Measurements from ENCODE around the gene ACADL. TPM values are rescaled to one million over a fixed set of nuclear protein-coding genes. Genes with fewer than 3 reads are reported as not detected.

Gene ACADL
- total and polyA plus RNA-seq, 2 donors (not counting 3 experiments of a cell fraction or from before 2014, with no cell fraction given), result not detected

DNA sequence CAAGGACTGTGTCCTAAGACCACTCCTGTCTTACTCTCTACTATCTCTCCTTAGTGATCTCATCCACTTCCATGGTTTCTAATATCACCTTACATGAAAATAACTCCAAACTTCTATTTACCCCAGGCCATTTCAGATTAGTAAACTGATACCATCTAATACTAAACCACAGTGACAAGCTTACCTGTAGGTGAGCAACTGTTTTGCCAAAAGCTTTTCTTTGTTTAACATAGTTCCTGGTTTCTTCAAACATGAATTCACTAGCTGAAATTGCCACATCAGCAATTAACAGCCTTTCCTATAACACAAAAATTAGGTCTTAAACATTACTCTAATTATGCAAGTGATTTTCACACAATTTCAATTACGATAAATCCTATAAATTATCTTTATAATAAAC lies 22.1 kb downstream of the ACADL start:
- Histone ChIP-seq H3K9me3 (replicated peaks; ENCODE audit: control insufficient read depth, insufficient read depth, low read length) (no peaks in the 10 kb centered on the region), H3K27ac (ENCODE audit: insufficient read depth, low read depth, low read length) (no peak overlapping the region), H3K36me3 (ENCODE audit: control insufficient read depth in 2 of 2, extremely low read depth in 1 of 2, insufficient read depth in 2 of 2, low read length in 2 of 2) (no peaks in the 10 kb centered on the region), H2AFZ (ENCODE audit: low read depth, low read length) (no peak overlapping the region), H3K4me2 (ENCODE audit: insufficient read depth, low read length) (no peak overlapping the region), H3K9me1 (replicated peaks; ENCODE audit: control insufficient read depth, extremely low read depth, insufficient read depth, low read length) (no peaks in the 10 kb centered on the region), H3K79me2 (ENCODE audit: control insufficient read depth, insufficient read depth, low read length) (no peaks in the 10 kb centered on the region), H3K9ac (replicated peaks; ENCODE audit: extremely low read depth, insufficient read depth, low read length) (no peak overlapping the region), H3K4me1 (ENCODE audit: control insufficient read depth, extremely low read depth, insufficient read depth, low read length) (peaks cover 7% of the 10 kb centered on the region), H4K20me1 (replicated peaks; ENCODE audit: control insufficient read depth, extremely low read depth, insufficient read depth, low read length) (no peaks in the 10 kb centered on the region), H3K27me3 (ENCODE audit: control insufficient read depth in 2 of 2, insufficient read depth in 2 of 2, low read length in 2 of 2) (peaks cover 0 to 14% of the 10 kb centered on the region in 2 experiments), H3K4me3 (replicated peaks in 1 of 3; ENCODE audit: insufficient read depth in 1 of 3, low read depth in 1 of 3, low read length in 3 of 3) (no peak overlapping the region)
- intact Hi-C loops (cut with micrococcal nuclease) (no loop called here), dilution Hi-C loops (cut with MboI; ENCODE audit: extremely low pct_ligation_motif_present, low sequenced_read_pairs) (no loop called here)
- ChIA-PET POLR2A (no interaction called here), CTCF (no interaction called here)
- TF ChIP-seq, protein P1, sequence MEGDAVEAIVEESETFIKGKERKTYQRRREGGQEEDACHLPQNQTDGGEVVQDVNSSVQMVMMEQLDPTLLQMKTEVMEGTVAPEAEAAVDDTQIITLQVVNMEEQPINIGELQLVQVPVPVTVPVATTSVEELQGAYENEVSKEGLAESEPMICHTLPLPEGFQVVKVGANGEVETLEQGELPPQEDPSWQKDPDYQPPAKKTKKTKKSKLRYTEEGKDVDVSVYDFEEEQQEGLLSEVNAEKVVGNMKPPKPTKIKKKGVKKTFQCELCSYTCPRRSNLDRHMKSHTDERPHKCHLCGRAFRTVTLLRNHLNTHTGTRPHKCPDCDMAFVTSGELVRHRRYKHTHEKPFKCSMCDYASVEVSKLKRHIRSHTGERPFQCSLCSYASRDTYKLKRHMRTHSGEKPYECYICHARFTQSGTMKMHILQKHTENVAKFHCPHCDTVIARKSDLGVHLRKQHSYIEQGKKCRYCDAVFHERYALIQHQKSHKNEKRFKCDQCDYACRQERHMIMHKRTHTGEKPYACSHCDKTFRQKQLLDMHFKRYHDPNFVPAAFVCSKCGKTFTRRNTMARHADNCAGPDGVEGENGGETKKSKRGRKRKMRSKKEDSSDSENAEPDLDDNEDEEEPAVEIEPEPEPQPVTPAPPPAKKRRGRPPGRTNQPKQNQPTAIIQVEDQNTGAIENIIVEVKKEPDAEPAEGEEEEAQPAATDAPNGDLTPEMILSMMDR (IDR thresholded peaks at IDR 0.05; ENCODE audit: extremely low read depth in 1 of 2, insufficient read depth in 1 of 2, low read depth in 1 of 2, low read length in 2 of 2), result no peak
- no peak for TF ChIP-seq FOS (IDR thresholded peaks at IDR 0.05; ENCODE audit: borderline replicate concordance, insufficient read depth, low read length)
- TF ChIP-seq POLR2AphosphoS5 (IDR thresholded peaks at IDR 0.05; ENCODE audit: insufficient read depth, low read depth, low read length), result no peak
- no peak for TF ChIP-seq EZH2 (IDR thresholded peaks at IDR 0.05; ENCODE audit: borderline replicate concordance, low read depth, low read length, severe bottlenecking)
- no peak for TF ChIP-seq POLR2A (IDR thresholded peaks at IDR 0.05; ENCODE audit: low read depth, low read length)
- no peak for TF ChIP-seq GATA2 (IDR thresholded peaks at IDR 0.05; ENCODE audit: insufficient read depth, insufficient read length, low read depth, low read length)
- no peak for TF ChIP-seq MYC (IDR thresholded peaks at IDR 0.05; ENCODE audit: low read depth, low read length)
- TF ChIP-seq JUN (IDR thresholded peaks at IDR 0.05; ENCODE audit: borderline replicate concordance, insufficient read depth, insufficient read length, low read depth), result no peak
- TF ChIP-seq, protein P2, sequence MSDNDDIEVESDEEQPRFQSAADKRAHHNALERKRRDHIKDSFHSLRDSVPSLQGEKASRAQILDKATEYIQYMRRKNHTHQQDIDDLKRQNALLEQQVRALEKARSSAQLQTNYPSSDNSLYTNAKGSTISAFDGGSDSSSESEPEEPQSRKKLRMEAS (IDR thresholded peaks at IDR 0.05; ENCODE audit: insufficient read depth, insufficient read length), result no peak
- DNase-seq (ENCODE audit: low read depth, low spot score) (no peak), FAIRE-seq (no peak)
- no TSS peak for BruUV-seq (replicated peaks)

Data from endothelial cell of umbilical vein (primary cell).